Hepatocyte (in vitro differentiated cells): ENCODE data around the gene ACOXL. TPM values are rescaled to one million over a fixed set of nuclear protein-coding genes. Genes with fewer than 3 reads are reported as not detected.
A peak's percentile ranks its signal among the peaks of the same experiment; 100 is the strongest.
"Not testable (repeated sequence)": the region's sequence is repeated elsewhere in the genome, so short reads cannot be mapped to it uniquely, and the experiment has no call there.

ENCODE experiments used
- DNase-seq: peaks from one replicate; pipeline ENCODE4 v3.0.0-alpha.2; 2016; ENCODE audit warnings: low spot score
- H2AFZ ChIP-seq: fragments of 200-600 bp; sonication (generic); 2 replicates; pipeline ENCODE4 v1.6.0; 2016; ENCODE audit warnings: antibody characterized with exemption, mild to moderate bottlenecking
- H3K27ac ChIP-seq: fragments of 200-600 bp; sonication (generic); 2 replicates; pipeline ENCODE4 v1.5.1; 2016; ENCODE audit warnings: mild to moderate bottlenecking
- H3K27me3 ChIP-seq: fragments of 200-600 bp; sonication (generic); 2 replicates; pipeline ENCODE4 v1.6.1; 2016
- H3K36me3 ChIP-seq: fragments of 200-600 bp; sonication (generic); replicated peaks from 2 replicates; pipeline ENCODE4 v1.5.1; 2016; ENCODE audit warnings: low read depth; ENCODE audit not compliant: insufficient read depth
- H3K4me1 ChIP-seq: fragments of 200-600 bp; sonication (generic); 2 replicates; pipeline ENCODE4 v1.5.1; 2016; ENCODE audit warnings: mild to moderate bottlenecking, moderate library complexity; ENCODE audit not compliant: insufficient read depth
- H3K4me2 ChIP-seq: fragments of 200-600 bp; sonication (generic); 2 replicates; pipeline ENCODE4 v1.6.0; 2016
- H3K4me3 ChIP-seq: fragments of 200-600 bp; sonication (generic); 2 replicates; pipeline ENCODE4 v1.5.1; 2016; ENCODE audit warnings: mild to moderate bottlenecking
- H3K79me2 ChIP-seq: fragments of 200-600 bp; sonication (generic); 2 replicates; pipeline ENCODE4 v1.6.0; 2017; ENCODE audit warnings: mild to moderate bottlenecking
- H3K9me2 ChIP-seq: fragments of 200-600 bp; sonication (generic); replicated peaks from 2 replicates; pipeline ENCODE4 v1.6.0; 2017; ENCODE audit warnings: mild to moderate bottlenecking; ENCODE audit not compliant: insufficient read depth
- H3K9me3 ChIP-seq: fragments of 200-600 bp; sonication (generic); 2 replicates; pipeline ENCODE4 v1.5.1; 2016; ENCODE audit warnings: low read depth, mild to moderate bottlenecking
- H4K20me1 ChIP-seq: fragments of 200-600 bp; sonication (generic); 2 replicates; pipeline ENCODE4 v1.6.0; 2016; ENCODE audit warnings: mild to moderate bottlenecking; ENCODE audit not compliant: insufficient read depth, poor library complexity, severe bottlenecking
- EZH2 ChIP-seq: fragments of 200-600 bp; sonication (generic); IDR thresholded peaks from 2 replicates; pipeline ENCODE4 v1.6.1; 2016; ENCODE audit warnings: antibody characterized with exemption, mild to moderate bottlenecking, borderline replicate concordance
- EZH2phosphoT487 ChIP-seq: fragments of 200-600 bp; sonication (generic); IDR thresholded peaks from one replicate; pipeline ENCODE4 v1.6.1; 2018; ENCODE audit warnings: antibody characterized with exemption, mild to moderate bottlenecking, low read depth, moderate library complexity; ENCODE audit not compliant: unreplicated experiment, severe bottlenecking
- WGBS: methylation state at CpG from one replicate; pipeline ENCODE4 v1.1.6; 2016; ENCODE audit warnings: low lambda C conversion rate; ENCODE audit errors: missing lambda C conversion rate; 5-methylcytosine and 5-hydroxymethylcytosine counted together
- polyA plus RNA-seq: library from polyadenylated mRNA; unstranded; fragments of >200 nt; fragmentation: Nextera tagmentation; extraction: Ambion mirVana; gene quantifications from 2 replicates; pipeline ENCODE4 v1.2.1, GENCODE V29; 2016
- total RNA-seq: library from RNA; depleted of rRNA; stranded (reverse); fragments of >200 nt; gene quantifications from 2 replicates; pipeline ENCODE4 v1.2.3, GENCODE V29; 2014
- TF ChIP-seq, protein P1 (sequence below): fragments of 200-600 bp; sonication (generic); IDR thresholded peaks from 2 replicates; pipeline ENCODE4 v1.5.1; 2016; ENCODE audit warnings: antibody characterized with exemption, mild to moderate bottlenecking; ENCODE audit not compliant: poor library complexity

The ACOXL gene
- total and polyA plus RNA-seq, 2 experiments from 2014 or later, result 0.23 to 1.1 TPM

DNA sequence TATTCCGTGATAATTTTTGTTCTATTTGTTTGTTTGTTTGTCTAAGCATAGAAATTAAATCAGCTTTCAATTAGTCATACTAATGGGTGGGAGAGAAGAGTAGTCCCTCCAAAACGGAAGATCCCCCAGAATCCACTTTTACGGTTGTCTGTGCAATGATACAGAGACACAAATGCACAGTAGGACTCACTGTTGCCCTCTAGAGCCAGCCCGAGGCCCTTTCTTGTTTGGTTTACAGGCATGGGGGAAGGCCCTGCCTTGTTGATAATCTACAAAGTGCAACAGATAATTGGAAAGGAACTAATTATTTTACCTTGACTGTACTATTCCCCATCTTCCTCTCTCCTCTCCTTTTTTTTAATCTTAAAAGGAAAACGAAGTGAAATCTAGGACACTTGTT, 121.1 kb downstream of the ACOXL start:
- 34% methylated on average over 5 of the region's 5 CpGs for WGBS
- no peak overlapping the region for H3K27ac ChIP-seq
- peak; percentile 38 for DNase-seq
- no peak overlapping the region for H3K4me2 ChIP-seq
- H3K36me3 ChIP-seq, result no peaks in the 10 kb centered on the region
- no peaks in the 10 kb centered on the region for H3K27me3 ChIP-seq
- no peak overlapping the region for H3K4me3 ChIP-seq
- no peaks in the 10 kb centered on the region for H3K9me3 ChIP-seq
- no peaks in the 10 kb centered on the region for H3K9me2 ChIP-seq
- no peak overlapping the region for H2AFZ ChIP-seq
- no peaks in the 10 kb centered on the region for H3K4me1 ChIP-seq
- H3K79me2 ChIP-seq, result no peaks in the 10 kb centered on the region
- no peak for TF ChIP-seq EZH2phosphoT487
- TF ChIP-seq, protein P1, sequence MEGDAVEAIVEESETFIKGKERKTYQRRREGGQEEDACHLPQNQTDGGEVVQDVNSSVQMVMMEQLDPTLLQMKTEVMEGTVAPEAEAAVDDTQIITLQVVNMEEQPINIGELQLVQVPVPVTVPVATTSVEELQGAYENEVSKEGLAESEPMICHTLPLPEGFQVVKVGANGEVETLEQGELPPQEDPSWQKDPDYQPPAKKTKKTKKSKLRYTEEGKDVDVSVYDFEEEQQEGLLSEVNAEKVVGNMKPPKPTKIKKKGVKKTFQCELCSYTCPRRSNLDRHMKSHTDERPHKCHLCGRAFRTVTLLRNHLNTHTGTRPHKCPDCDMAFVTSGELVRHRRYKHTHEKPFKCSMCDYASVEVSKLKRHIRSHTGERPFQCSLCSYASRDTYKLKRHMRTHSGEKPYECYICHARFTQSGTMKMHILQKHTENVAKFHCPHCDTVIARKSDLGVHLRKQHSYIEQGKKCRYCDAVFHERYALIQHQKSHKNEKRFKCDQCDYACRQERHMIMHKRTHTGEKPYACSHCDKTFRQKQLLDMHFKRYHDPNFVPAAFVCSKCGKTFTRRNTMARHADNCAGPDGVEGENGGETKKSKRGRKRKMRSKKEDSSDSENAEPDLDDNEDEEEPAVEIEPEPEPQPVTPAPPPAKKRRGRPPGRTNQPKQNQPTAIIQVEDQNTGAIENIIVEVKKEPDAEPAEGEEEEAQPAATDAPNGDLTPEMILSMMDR, result peak; percentile 42
- no peaks in the 10 kb centered on the region for H4K20me1 ChIP-seq

DNA sequence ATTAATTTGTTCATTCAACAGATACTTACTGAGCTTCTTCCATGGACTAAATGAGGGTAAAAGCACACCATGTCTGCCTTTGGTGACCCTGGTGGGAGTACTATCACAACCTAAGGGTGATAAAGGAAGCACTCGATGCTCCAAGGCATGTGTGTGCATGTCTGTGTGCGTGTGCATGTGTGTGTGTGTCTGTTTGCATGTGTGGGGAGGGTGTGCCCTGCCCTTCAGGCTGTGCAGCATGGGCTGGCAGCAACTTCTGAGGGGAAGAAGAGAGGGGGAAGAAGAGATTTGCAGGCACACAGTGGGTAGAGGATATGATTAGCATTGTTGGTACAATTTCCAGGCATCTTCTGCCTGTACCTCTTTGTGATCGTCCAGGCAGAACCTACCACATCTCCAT, 121.6 kb downstream of the ACOXL start:
- H3K9me3 ChIP-seq, result no peaks in the 10 kb centered on the region
- H3K4me1 ChIP-seq, result no peaks in the 10 kb centered on the region
- TF ChIP-seq EZH2, result no peak
- TF ChIP-seq, protein P1, result no peak
- TF ChIP-seq EZH2phosphoT487, result no peak
- no peak overlapping the region for H3K4me3 ChIP-seq
- no peaks in the 10 kb centered on the region for H3K79me2 ChIP-seq
- H3K4me2 ChIP-seq, result no peak overlapping the region
- no peak overlapping the region for H2AFZ ChIP-seq
- no peak for DNase-seq
- H3K27ac ChIP-seq, result no peak overlapping the region
- H3K36me3 ChIP-seq, result no peaks in the 10 kb centered on the region
- WGBS, result 92% methylated on average over 3 of the region's 3 CpGs
- H3K27me3 ChIP-seq, result no peaks in the 10 kb centered on the region
- no peaks in the 10 kb centered on the region for H3K9me2 ChIP-seq
- H4K20me1 ChIP-seq, result no peaks in the 10 kb centered on the region

DNA sequence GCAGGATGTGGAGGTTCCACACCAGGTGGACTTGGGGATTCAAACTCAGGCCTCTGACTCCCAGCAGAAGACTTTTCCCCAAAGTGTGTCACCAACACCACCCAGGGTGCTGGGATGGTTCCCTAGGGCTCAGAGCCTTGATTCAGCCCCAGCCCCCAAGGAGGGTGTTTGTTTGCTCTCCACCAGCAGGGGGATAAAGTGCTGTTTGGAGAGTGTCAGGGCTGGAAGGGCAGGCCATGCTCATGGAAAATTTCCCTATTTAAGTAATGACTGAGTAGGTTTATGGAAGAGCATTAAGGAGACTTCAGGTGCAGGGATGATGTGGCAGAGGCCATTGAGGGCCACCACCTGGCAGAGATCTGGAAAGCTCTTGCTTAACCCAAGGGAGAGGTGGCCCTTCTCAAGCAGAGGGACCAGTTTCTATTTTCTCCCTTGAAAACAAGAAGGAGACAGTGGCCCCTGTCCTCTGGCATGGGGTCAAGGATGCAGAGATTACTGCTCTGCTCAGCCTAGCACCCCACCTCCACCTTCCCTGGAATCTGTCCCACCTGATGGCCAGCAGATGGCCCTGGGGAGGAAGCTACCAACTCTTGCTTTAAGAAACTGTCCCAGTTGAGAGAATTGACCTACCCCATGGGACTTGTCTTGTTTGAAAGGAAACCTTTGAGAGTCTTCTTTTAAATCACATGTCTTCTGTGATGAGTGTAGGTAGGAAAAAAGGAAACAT, 122.1 kb downstream of the ACOXL start:
- Histone ChIP-seq H3K27me3 (no peaks in the 10 kb centered on the region), H3K4me2 (no peak overlapping the region), H3K36me3 (no peaks in the 10 kb centered on the region), H3K9me2 (no peaks in the 10 kb centered on the region), H3K4me3 (no peak overlapping the region), H4K20me1 (no peaks in the 10 kb centered on the region), H3K79me2 (no peaks in the 10 kb centered on the region), H3K27ac (no peak overlapping the region), H2AFZ (no peak overlapping the region), H3K4me1 (no peaks in the 10 kb centered on the region), H3K9me3 (no peaks in the 10 kb centered on the region)
- TF ChIP-seq EZH2, result no peak
- TF ChIP-seq EZH2phosphoT487, result no peak
- TF ChIP-seq, protein P1, result no peak
- no peak for DNase-seq

DNA sequence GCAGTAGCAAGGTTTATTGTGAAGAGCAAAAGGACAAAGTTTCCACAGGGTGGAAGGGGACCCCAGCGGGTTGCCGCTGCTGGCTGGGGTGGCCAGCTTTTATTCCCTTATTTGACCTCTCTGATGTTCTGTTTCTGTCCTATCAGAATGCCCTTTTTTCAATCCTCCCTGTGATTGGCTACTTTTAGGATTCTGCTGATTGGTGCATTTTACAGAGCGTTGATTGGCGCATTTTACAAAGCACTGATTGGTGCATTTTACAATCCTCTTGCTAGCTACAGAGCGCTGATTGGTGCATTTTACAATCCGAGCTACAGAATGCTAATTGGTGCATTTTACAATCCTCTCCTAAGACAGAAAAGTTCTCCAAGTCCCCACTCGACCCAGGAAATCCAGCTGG, 123.5 kb downstream of the ACOXL start:
- not testable (repeated sequence) for H3K4me1 ChIP-seq, H3K9me2 ChIP-seq, H3K27me3 ChIP-seq, H3K79me2 ChIP-seq, H3K9me3 ChIP-seq, H3K36me3 ChIP-seq, H3K4me3 ChIP-seq, H2AFZ ChIP-seq, H4K20me1 ChIP-seq, H3K4me2 ChIP-seq, H3K27ac ChIP-seq, DNase-seq
- 94% methylated on average over 7 of the region's 7 CpGs for WGBS
